HepG2 (cell line): ENCODE data around the gene SULT1B1. TPM values are rescaled to one million over a fixed set of nuclear protein-coding genes. Genes with fewer than 3 reads are reported as not detected.

ENCODE experiments used
- ATF4 ChIP-seq, 2 experiments: fragments of 450-650 bp in 1 of 2; sonication (generic) in 1 of 2; formaldehyde crosslinking; IDR thresholded peaks; 2 replicates each; pipeline versions ENCODE4 v1.5.0 to v1.8.0; 2020 to 2022; ENCODE audit warnings: mild to moderate bottlenecking in 1 of 2, missing genetic modification reagents in 1 of 2
- JUNB ChIP-seq: sonication (generic); formaldehyde crosslinking; IDR thresholded peaks from 2 replicates; pipeline ENCODE4 v1.8.0; 2022; ENCODE audit warnings: missing genetic modification reagents, mild to moderate bottlenecking, borderline replicate concordance
- MBNL3 ChIP-seq: fragments of 250-450 bp; sonication (Bioruptor Pico); conservative IDR thresholded peaks from 2 replicates; pipeline ENCODE4 v1.8.0; 2022; ENCODE audit warnings: mild to moderate bottlenecking, inconsistent platforms
- NR2F6 ChIP-seq, 2 experiments: IDR thresholded peaks; 2 replicates each; pipeline ENCODE4 v1.6.1; 2016; ENCODE audit warnings: antibody characterized with exemption in 1 of 2, mild to moderate bottlenecking in 1 of 2
- PHB2 ChIP-seq: fragments of 450-650 bp; IDR thresholded peaks from 2 replicates; pipeline ENCODE4 v1.6.1; 2018; ENCODE audit not compliant: partially characterized antibody
- PLRG1 ChIP-seq: fragments of 450-650 bp; conservative IDR thresholded peaks from 2 replicates; pipeline ENCODE4 v1.6.1; 2016
- SCMH1 ChIP-seq: sonication (generic); formaldehyde crosslinking; IDR thresholded peaks from 2 replicates; pipeline ENCODE4 v1.9.0; 2021; ENCODE audit warnings: missing genetic modification reagents, mild to moderate bottlenecking, borderline replicate concordance
- SMARCE1 ChIP-seq: fragments of 450-650 bp; IDR thresholded peaks from 2 replicates; pipeline ENCODE4 v1.6.1; 2017; ENCODE audit warnings: borderline replicate concordance
- ZBTB1 ChIP-seq: sonication (generic); formaldehyde crosslinking; IDR thresholded peaks from 2 replicates; pipeline ENCODE4 v1.4.0; 2020; ENCODE audit warnings: missing genetic modification reagents, borderline replicate concordance
- ZHX1 ChIP-seq: sonication (generic); formaldehyde crosslinking; IDR thresholded peaks from 2 replicates; pipeline ENCODE4 v1.8.1; 2022; ENCODE audit warnings: low read depth, mild to moderate bottlenecking, missing genetic modification reagents
- ZNF143 ChIP-seq: sonication (generic); formaldehyde crosslinking; IDR thresholded peaks from 2 replicates; pipeline ENCODE4 v1.4.0; 2020; ENCODE audit warnings: missing genetic modification reagents
- ZNF280B ChIP-seq: sonication (generic); formaldehyde crosslinking; IDR thresholded peaks from 2 replicates; pipeline ENCODE4 v1.5.0; 2020; ENCODE audit warnings: missing genetic modification reagents, mild to moderate bottlenecking, borderline replicate concordance
- ZNF646 ChIP-seq: sonication (generic); formaldehyde crosslinking; IDR thresholded peaks from 2 replicates; pipeline ENCODE4 v1.9.0; 2021; ENCODE audit warnings: mild to moderate bottlenecking, missing genetic modification reagents
- ZNF670 ChIP-seq: sonication (generic); formaldehyde crosslinking; IDR thresholded peaks from 2 replicates; pipeline ENCODE4 v1.8.0; 2022; ENCODE audit warnings: mild to moderate bottlenecking, missing genetic modification reagents, borderline replicate concordance
- ZNF883 ChIP-seq: sonication (generic); formaldehyde crosslinking; IDR thresholded peaks from 2 replicates; pipeline ENCODE4 v1.5.1; 2020; ENCODE audit warnings: mild to moderate bottlenecking, missing genetic modification reagents; ENCODE audit errors: not compliant biosample characterization
- ZSCAN25 ChIP-seq: sonication (generic); formaldehyde crosslinking; IDR thresholded peaks from 2 replicates; pipeline ENCODE4 v1.8.0; 2022; ENCODE audit warnings: mild to moderate bottlenecking, missing genetic modification reagents
- polyA plus RNA-seq, 8 experiments: library from polyadenylated mRNA; depleted of rRNA in 3 of 8; stranded (reverse) in 7 of 8; unstranded in 1 of 8; fragments of >200 nt; fragmentation: Illumina TruSeq in 4 of 8; extraction: Trizol in 4 of 8; gene quantifications; 2 replicates each; pipeline versions ENCODE4 v1.2.1 to v1.2.3, GENCODE V29; 2011 to 2016; ENCODE audit warnings: low read depth in 4 of 8, missing spikeins in 1 of 8, mixed read lengths in 1 of 8; ENCODE audit not compliant: insufficient read depth in 1 of 8
- total RNA-seq, 5 experiments: library from RNA; depleted of rRNA; stranded (reverse); fragments of >200 nt; fragmentation: Illumina TruSeq; extraction: Trizol; gene quantifications; 2 replicates each; pipeline ENCODE4 v1.2.3, GENCODE V29; 2016; ENCODE audit warnings: low read depth in 1 of 5

Gene SULT1B1
- total and polyA plus RNA-seq, 2 of the 13 experiments (the other 11 are each of a cell fraction or from before 2014, with no cell fraction given) = 0.20 to 0.25 TPM

GRCh38 chr4:69781458-69782418, 21.3 kb upstream of the SULT1B1 start (continued):
- TF ChIP-seq ZBTB1 (no peak), ZNF143 (CRISPR knock-in tag) (no peak), ZNF670 (CRISPR knock-in tag) (peak; percentile 92; the same call in 1 of the 2 replicates), PLRG1 (no peak), NR2F6 (IDR thresholded peaks at IDR 0.05) (peak; percentile 95), NR2F6 (CRISPR knock-in tag; IDR thresholded peaks at IDR 0.05) (peak; percentile 86), PHB2 (no peak), SMARCE1 (no peak), ZNF646 (CRISPR knock-in tag) (no peak), ATF4 (CRISPR knock-in tag; IDR thresholded peaks at IDR 0.05) (no peak), ZSCAN25 (CRISPR knock-in tag) (no peak; the same call in 1 of the 2 replicates), SCMH1 (CRISPR knock-in tag) (no peak), ZNF883 (CRISPR knock-in tag) (no peak), JUNB (CRISPR knock-in tag) (peak; percentile 19; the same call in 1 of the 2 replicates), ZNF280B (CRISPR knock-in tag) (no peak), MBNL3 (CRISPR knock-in tag) (no peak), ZHX1 (CRISPR knock-in tag) (peak; percentile 51; the same call in 1 of the 2 replicates)
